H1 (cell line): ENCODE data around the gene CCNY. TPM values are rescaled to one million over a fixed set of nuclear protein-coding genes. Genes with fewer than 3 reads are reported as not detected.

ENCODE experiments used
- CTCF ChIA-PET: fragments of 300-600 bp; sonication (Branson Sonifier 250); formaldehyde crosslinking; loops from one replicate; lab custom pipeline; 2021; ENCODE audit not compliant: partially characterized antibody; lab: Charles Lee
- POLR2A ChIA-PET: fragments of 300-600 bp; sonication (Branson Sonifier 250); formaldehyde crosslinking; loops from one replicate; lab custom pipeline; 2021; ENCODE audit warnings: inconsistent platforms; ENCODE audit not compliant: partially characterized antibody; lab: Charles Lee
- DNase-seq, 2 experiments: peaks; one replicate each; pipeline versions ENCODE4 v3.0.0 to v3.0.0-alpha.2; 2010 to 2022; ENCODE audit warnings: low spot score in 2 of 2, low read depth in 1 of 2, mixed read lengths in 1 of 2
- FAIRE-seq: peaks from 2 replicates; lab custom pipeline; 2011; peaks lifted over from hg19 to GRCh38; lab: Jason Lieb, UNC
- H2AFZ ChIP-seq: 2 replicates; pipeline ENCODE4 v1.8.1; 2012; ENCODE audit warnings: low read length, inconsistent platforms
- H2AK5ac ChIP-seq: 2 replicates; pipeline ENCODE4 v1.6.1; 2013; ENCODE audit warnings: low read depth, low read length
- H2BK120ac ChIP-seq: replicated peaks from 2 replicates; pipeline ENCODE3; 2013; ENCODE audit warnings: low read depth, low read length, inconsistent platforms
- H2BK12ac ChIP-seq: 2 replicates; pipeline ENCODE4 v1.6.1; 2013; ENCODE audit warnings: low read depth, low read length
- H2BK15ac ChIP-seq: 2 replicates; pipeline ENCODE4 v1.6.1; 2013; ENCODE audit warnings: low read length
- H2BK20ac ChIP-seq: 2 replicates; pipeline ENCODE4 v1.6.1; 2013; ENCODE audit warnings: low read length
- H2BK5ac ChIP-seq: 2 replicates; pipeline ENCODE4 v1.6.1; 2013; ENCODE audit warnings: low read depth, low read length
- H3K14ac ChIP-seq: 2 replicates; pipeline ENCODE4 v1.6.1; 2013; ENCODE audit warnings: inconsistent platforms; ENCODE audit not compliant: insufficient read length
- H3K18ac ChIP-seq: 2 replicates; pipeline ENCODE4 v1.6.1; 2013; ENCODE audit warnings: low read length; ENCODE audit errors: extremely low read depth
- H3K23ac ChIP-seq: 2 replicates; pipeline ENCODE4 v1.6.1; 2013; ENCODE audit warnings: inconsistent platforms; ENCODE audit not compliant: insufficient read length
- H3K23me2 ChIP-seq: 2 replicates; pipeline ENCODE4 v1.6.1; 2013; ENCODE audit warnings: low read depth, low read length
- H3K27ac ChIP-seq: 2 replicates; pipeline ENCODE4 v1.6.1; 2011; ENCODE audit warnings: low read depth, low read length, inconsistent platforms
- H3K27me3 ChIP-seq, 4 experiments: replicated peaks in 1 of 4; 1 replicate in 1 of 4; 2 replicates in 3 of 4; pipeline versions ENCODE4 v1.6.1 to v1.8.1; 2011 to 2013; ENCODE audit warnings: low read length in 3 of 4, mild to moderate bottlenecking in 3 of 4, inconsistent platforms in 2 of 4, mixed read lengths in 2 of 4, moderate library complexity in 1 of 4; ENCODE audit not compliant: control insufficient read depth in 3 of 4, insufficient read depth in 3 of 4; ENCODE audit errors: extremely low read depth in 1 of 4
- H3K36me3 ChIP-seq, 4 experiments: 2 replicates each; pipeline versions ENCODE4 v1.6.1 to v1.8.1; 2011 to 2013; ENCODE audit warnings: mild to moderate bottlenecking in 4 of 4, low read length in 3 of 4, moderate library complexity in 2 of 4, control low read depth in 1 of 4, inconsistent platforms in 1 of 4; ENCODE audit not compliant: insufficient read depth in 4 of 4, control insufficient read depth in 2 of 4
- H3K4ac ChIP-seq: replicated peaks from 2 replicates; pipeline ENCODE3; 2013; ENCODE audit warnings: low read length, low read depth, mixed read lengths, inconsistent platforms; ENCODE audit not compliant: insufficient read length
- H3K4me1 ChIP-seq, 4 experiments: replicated peaks in 1 of 4; 1 replicate in 1 of 4; 2 replicates in 3 of 4; pipeline versions ENCODE4 v1.6.1 to v1.8.1; 2011 to 2013; ENCODE audit warnings: low read length in 3 of 4, inconsistent platforms in 2 of 4, mixed read lengths in 1 of 4; ENCODE audit not compliant: insufficient read depth in 4 of 4, control insufficient read depth in 3 of 4
- H3K4me2 ChIP-seq, 2 experiments: 2 replicates each; pipeline versions ENCODE4 v1.6.1 to v1.8.1; 2011 to 2013; ENCODE audit warnings: low read depth in 2 of 2, low read length in 2 of 2, control low read depth in 1 of 2, inconsistent platforms in 1 of 2, mild to moderate bottlenecking in 1 of 2; ENCODE audit not compliant: insufficient read depth in 1 of 2
- H3K4me3 ChIP-seq, 4 experiments: fragments of 200-600, 300-600 bp in 1 of 4; sonication (generic), shearing (Covaris generic), sonication (Bioruptor Twin) in 1 of 4; 2 replicates each; pipeline versions ENCODE4 v1.5.1 to v1.8.1; 2011 to 2016; ENCODE audit warnings: low read length in 4 of 4, low read depth in 3 of 4, control low read depth in 2 of 4, inconsistent platforms in 2 of 4, mild to moderate bottlenecking in 2 of 4, mixed read lengths in 1 of 4, moderate library complexity in 1 of 4; ENCODE audit not compliant: insufficient read depth in 2 of 4; ENCODE audit errors: extremely low read depth in 1 of 4
- H3K56ac ChIP-seq: replicated peaks from 2 replicates; pipeline ENCODE3; 2013; ENCODE audit warnings: low read depth, mild to moderate bottlenecking, mixed read lengths, low read length, inconsistent platforms; ENCODE audit not compliant: insufficient read length
- H3K79me1 ChIP-seq: 2 replicates; pipeline ENCODE4 v1.6.1; 2013; ENCODE audit warnings: low read depth, low read length, control low read depth
- H3K79me2 ChIP-seq, 2 experiments: 2 replicates each; pipeline versions ENCODE4 v1.6.1 to v1.8.1; 2012 to 2013; ENCODE audit warnings: low read length in 2 of 2, mild to moderate bottlenecking in 2 of 2, inconsistent platforms in 1 of 2; ENCODE audit not compliant: insufficient read depth in 2 of 2, control insufficient read depth in 1 of 2
- H3K9ac ChIP-seq, 4 experiments: replicated peaks in 1 of 4; 1 replicate in 1 of 4; 2 replicates in 3 of 4; pipeline versions ENCODE4 v1.6.1 to v1.8.1; 2011 to 2013; ENCODE audit warnings: low read depth in 3 of 4, low read length in 3 of 4, control low read depth in 2 of 4, mild to moderate bottlenecking in 2 of 4, moderate library complexity in 2 of 4, inconsistent platforms in 1 of 4; ENCODE audit errors: extremely low read depth in 1 of 4
- H3K9me3 ChIP-seq, 2 experiments: 2 replicates each; pipeline versions ENCODE4 v1.6.1 to v1.8.1; 2012 to 2013; ENCODE audit warnings: mild to moderate bottlenecking in 2 of 2, moderate library complexity in 2 of 2, control low read depth in 1 of 2, inconsistent platforms in 1 of 2, low read depth in 1 of 2, low read length in 1 of 2, mixed read lengths in 1 of 2; ENCODE audit not compliant: insufficient read depth in 2 of 2
- H4K20me1 ChIP-seq, 2 experiments: replicated peaks in 1 of 2; 2 replicates each; pipeline versions ENCODE3 to v1.8.1; 2011 to 2013; ENCODE audit warnings: inconsistent platforms in 2 of 2, low read length in 2 of 2, mild to moderate bottlenecking in 1 of 2; ENCODE audit not compliant: insufficient read depth in 2 of 2, control insufficient read depth in 1 of 2
- H4K5ac ChIP-seq: 2 replicates; pipeline ENCODE4 v1.6.1; 2013; ENCODE audit warnings: low read length, low read depth, mixed read lengths, inconsistent platforms; ENCODE audit not compliant: insufficient read length
- H4K8ac ChIP-seq: 2 replicates; pipeline ENCODE4 v1.8.0; 2013; ENCODE audit warnings: mild to moderate bottlenecking, moderate library complexity, low read length, inconsistent platforms; ENCODE audit not compliant: insufficient read depth; ENCODE audit errors: extremely low read depth
- H4K91ac ChIP-seq: replicated peaks from 2 replicates; pipeline ENCODE3; 2013; ENCODE audit warnings: low read length, mixed read lengths, inconsistent platforms; ENCODE audit not compliant: insufficient read length
- ASH2L ChIP-seq: fragments of 200-600, 300-600 bp; sonication (generic); IDR thresholded peaks from one replicate; pipeline ENCODE4 v1.7.1; 2017; ENCODE audit warnings: low read length
- BACH1 ChIP-seq: IDR thresholded peaks from 2 replicates; pipeline ENCODE4 v1.6.1; 2012; ENCODE audit warnings: low read length, improper control_type of control experiment
- CHD2 ChIP-seq: IDR thresholded peaks from 2 replicates; pipeline ENCODE4 v1.6.1; 2012; ENCODE audit warnings: low read length, improper control_type of control experiment
- EGR1 ChIP-seq: IDR thresholded peaks from 2 replicates; pipeline ENCODE4 v1.6.1; 2011; ENCODE audit warnings: low read depth, low read length, borderline replicate concordance
- GTF2F1 ChIP-seq: IDR thresholded peaks from 2 replicates; pipeline ENCODE4 v1.6.1; 2012; ENCODE audit warnings: low read depth, low read length, improper control_type of control experiment, borderline replicate concordance
- KDM4A ChIP-seq: IDR thresholded peaks from one replicate; pipeline ENCODE4 v1.7.1; 2012; ENCODE audit warnings: low read depth, mild to moderate bottlenecking, moderate library complexity, low read length, inconsistent platforms; ENCODE audit not compliant: severe bottlenecking
- POLR2A ChIP-seq, 2 experiments: IDR thresholded peaks; 1 replicate in 1 of 2; 2 replicates in 1 of 2; pipeline ENCODE4 v1.6.1; 2011; ENCODE audit warnings: low read depth in 2 of 2, low read length in 2 of 2, mild to moderate bottlenecking in 2 of 2; ENCODE audit errors: control extremely low read depth in 1 of 2
- SP2 ChIP-seq: IDR thresholded peaks from 2 replicates; pipeline ENCODE4 v1.6.1; 2012; ENCODE audit warnings: mild to moderate bottlenecking, low read length, inconsistent platforms
- TAF1 ChIP-seq: IDR thresholded peaks from 2 replicates; pipeline ENCODE4 v1.6.1; 2011; ENCODE audit warnings: mild to moderate bottlenecking, low read depth, low read length
- WGBS, 2 experiments: shearing (Covaris generic) in 1 of 2; methylation state at CpG; one replicate each; pipeline versions ENCODE4 v1.1.6 to v1.1.7; 2013 to 2015; ENCODE audit warnings: low lambda C conversion rate in 2 of 2, mixed read lengths in 2 of 2, inconsistent platforms in 1 of 2, low coverage in 1 of 2, missing lambda C conversion rate in 1 of 2; ENCODE audit not compliant: insufficient replicate concordance in 2 of 2, insufficient coverage in 1 of 2, insufficient read length in 1 of 2; ENCODE audit errors: extremely low coverage in 1 of 2, missing lambda C conversion rate in 1 of 2; 5-methylcytosine and 5-hydroxymethylcytosine counted together
- long read RNA-seq, 2 experiments: library from RNA in 1 of 2; library from capped mRNA in 1 of 2; stranded (forward); transcript quantifications; one replicate each; pipeline ENCODE4 v2.0.0, GENCODE V29; 2021; ENCODE audit warnings: inconsistent platforms in 1 of 2
- polyA minus RNA-seq, 3 experiments: library from RNA; depleted of rRNA, polyadenylated mRNA; stranded (reverse); fragments of >200 nt; gene quantifications; 1 replicate in 2 of 3; 2 replicates in 1 of 3; pipeline ENCODE4 v1.2.3, GENCODE V29; 2011
- polyA plus RNA-seq, 7 experiments: library from polyadenylated mRNA; depleted of rRNA in 3 of 7; stranded (reverse) in 5 of 7; unstranded in 2 of 7; fragments of >200 nt in 5 of 7; fragments of 200-250 nt in 2 of 7; gene quantifications; 1 replicate in 5 of 7; 2 replicates in 1 of 7; 4 replicates in 1 of 7; pipeline versions ENCODE4 v1.2.1 to v1.2.3, GENCODE V29; 2011 to 2013; ENCODE audit warnings: missing spikeins in 2 of 7, mixed read lengths in 2 of 7
- total RNA-seq: library from RNA; stranded (reverse); fragmentation: NEBNext Ultra II Directional; extraction: Animal tissue kit (Norgen Biotek cat#: 25700); gene quantifications from 2 replicates; pipeline ENCODE4 v1.2.1, GENCODE V29; 2021

The CCNY gene
- total RNA-seq (67.5 and 68.2 TPM in 2 replicates), polyA plus RNA-seq (2011; rRNA removed) (16.9 and 25.3 TPM in 2 replicates), polyA minus RNA-seq (2011; rRNA and poly(A)+ RNA removed) (53.5 and 75.8 TPM in 2 replicates)
- polyA plus RNA-seq (2011; cell fraction: cytosol; rRNA removed) = 23.8 TPM
- polyA plus RNA-seq (2011; cell fraction: nucleus; rRNA removed) = 18.4 TPM
- polyA plus RNA-seq (2012, experiment 1 of 2) = 41.0 to 52.4 TPM (median 50.4 TPM) in 4 replicates
- polyA plus RNA-seq (2012, experiment 2 of 2) = 34.7 TPM
- 29.3 TPM for polyA plus RNA-seq (2013, experiment 1 of 2)
- 28.2 TPM for polyA plus RNA-seq (2013, experiment 2 of 2)
- polyA minus RNA-seq (2011; cell fraction: cytosol; rRNA and poly(A)+ RNA removed) = 20.4 TPM
- 21.2 TPM for polyA minus RNA-seq (2011; cell fraction: nucleus; rRNA and poly(A)+ RNA removed)
- long read RNA-seq, experiment 1, transcript CCNY-203 (10 exons, 3,960 nt) = major isoform, 6 of 35 reads
- long read RNA-seq, experiment 1, partial matches to known transcripts = 24 of 35 reads
- long read RNA-seq, experiment 1, other reads (novel, unspliced or antisense) = 5 of 35 reads
- long read RNA-seq, experiment 2, partial matches to known transcripts = 4 of 6 reads
- long read RNA-seq, experiment 2, other reads (novel, unspliced or antisense) = 2 of 6 reads

- no peak within 1 kb of the TSS; the same call in 1 of the 2 replicates for H2AFZ ChIP-seq
- H2BK20ac ChIP-seq = no peak within 1 kb of the TSS
- peak within 1 kb of the TSS; percentile 81; the same call in 1 of the 2 replicates for H3K18ac ChIP-seq
- no peak within 1 kb of the TSS for H3K14ac ChIP-seq
- H3K36me3 ChIP-seq = peaks cover 0 to 14% (median 2%) of the 10 kb centered on the region in 4 experiments; a peak in 3 of 8 replicates
- 8% methylated on average over 4 of the region's 109 CpGs; no CpG with 5 or more reads in 1 of the 2 experiments for WGBS, 2 experiments
- ChIA-PET POLR2A (interaction anchor here (0.9 to 1.3 kb wide), 2 partner anchors 11 to 19 kb away, joined by 3 read pairs; no protein-coding TSS in a partner anchor), CTCF (no interaction called here)
- H3K23me2 ChIP-seq = peaks cover 5% of the 10 kb centered on the region; the same call in 1 of the 2 replicates
- DNase-seq (peak in 1 of 2 experiments; percentile 77), FAIRE-seq (no peak)
- H3K4ac ChIP-seq = no peak within 1 kb of the TSS
- H4K91ac ChIP-seq = no peak within 1 kb of the TSS
- peaks cover 3 to 4% of the 10 kb centered on the region in 2 experiments; a peak in 1 of 4 replicates for H3K9me3 ChIP-seq
- peak within 1 kb of the TSS; percentile 72 to 82 for H3K4me2 ChIP-seq
- peak within 1 kb of the TSS; percentile 24 to 84 (median 72); a peak in 6 of 7 replicates for H3K9ac ChIP-seq
- no peak within 1 kb of the TSS; the same call in 1 of the 2 replicates for H2BK5ac ChIP-seq
- no peak within 1 kb of the TSS for H2BK15ac ChIP-seq
- H3K4me3 ChIP-seq = peak within 1 kb of the TSS; percentile 73 to 98 (median 88)
- no peak within 1 kb of the TSS for H2BK120ac ChIP-seq
- H3K27ac ChIP-seq = no peak within 1 kb of the TSS
- H4K8ac ChIP-seq = peak within 1 kb of the TSS; percentile 84
- H2AK5ac ChIP-seq = no peak within 1 kb of the TSS
- peaks cover 0 to 5% (median 2%) of the 10 kb centered on the region in 4 experiments; a peak in 3 of 7 replicates for H3K4me1 ChIP-seq
- H4K20me1 ChIP-seq = peaks cover 15 to 16% of the 10 kb centered on the region in 2 experiments
- H3K23ac ChIP-seq = no peak within 1 kb of the TSS
- H3K56ac ChIP-seq = peak within 1 kb of the TSS; percentile 38
- peaks cover 3 to 56% of the 10 kb centered on the region in 2 experiments for H3K79me2 ChIP-seq
- peak within 1 kb of the TSS; percentile 69 for H4K5ac ChIP-seq
- H3K27me3 ChIP-seq = no peaks in the 10 kb centered on the region
- H3K79me1 ChIP-seq = peaks cover 10% of the 10 kb centered on the region
- no peak within 1 kb of the TSS for H2BK12ac ChIP-seq
- TF ChIP-seq SP2 (no peak), EGR1 (peak; percentile 30; the same call in 1 of the 2 replicates), KDM4A (peak; percentile 97), GTF2F1 (no peak), CHD2 (no peak), BACH1 (peak; percentile 35; the same call in 1 of the 2 replicates), TAF1 (0 out of 2 replicates have a peak, but pooled peaks have one; percentile 43), ASH2L (peak; percentile 70), POLR2A (IDR thresholded peaks at IDR 0.05; ENCODE audit: control extremely low read depth in 1 of 2, low read depth in 2 of 2, low read length in 2 of 2) (peak; percentile 36 to 50; a peak in 2 of 3 replicates)
Measured at GRCh38 chr10:35336084-35336831, at the start of gene CCNY. CCNY (plus strand) TSS chr10:35336509; CDS start chr10:35337054, 545 bp downstream.
